NK-92 (cell line): ENCODE data around the gene P2RY2.
"Not testable (repeated sequence)": the region's sequence is repeated elsewhere in the genome, so short reads cannot be mapped to it uniquely, and the experiment has no call there.

Experiments
- DNase-seq: peaks from one replicate; lab custom pipeline; 2025; ENCODE audit not compliant: unreplicated experiment; lab: John Stamatoyannopoulos, UW

P2RY2 gene

DNA sequence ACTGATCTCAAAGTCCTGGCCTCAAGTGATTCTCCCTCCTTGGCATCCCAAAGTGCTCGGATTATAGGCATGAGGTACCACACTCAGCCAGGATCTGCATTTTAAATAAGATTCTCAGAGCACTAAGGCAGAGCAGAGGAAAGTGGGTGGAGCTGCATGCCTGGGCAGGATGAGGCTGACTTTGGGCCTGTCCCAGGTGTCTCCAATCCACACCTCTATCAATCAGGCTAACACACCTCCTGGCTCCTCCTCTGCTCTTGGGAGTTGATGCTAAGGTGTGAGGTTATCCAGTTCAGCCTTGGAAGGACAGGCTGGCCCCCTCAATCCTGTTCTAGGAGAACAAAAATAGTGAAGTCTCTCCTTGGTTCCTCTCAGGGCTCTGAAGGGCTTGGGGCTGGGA is 30.2 kb upstream of the P2RY2 start:
- DNase-seq, result no peak

GRCh38 chr11:73188301-73188700 is 29.8 kb upstream of the P2RY2 start:
- DNase-seq, result no peak

DNA sequence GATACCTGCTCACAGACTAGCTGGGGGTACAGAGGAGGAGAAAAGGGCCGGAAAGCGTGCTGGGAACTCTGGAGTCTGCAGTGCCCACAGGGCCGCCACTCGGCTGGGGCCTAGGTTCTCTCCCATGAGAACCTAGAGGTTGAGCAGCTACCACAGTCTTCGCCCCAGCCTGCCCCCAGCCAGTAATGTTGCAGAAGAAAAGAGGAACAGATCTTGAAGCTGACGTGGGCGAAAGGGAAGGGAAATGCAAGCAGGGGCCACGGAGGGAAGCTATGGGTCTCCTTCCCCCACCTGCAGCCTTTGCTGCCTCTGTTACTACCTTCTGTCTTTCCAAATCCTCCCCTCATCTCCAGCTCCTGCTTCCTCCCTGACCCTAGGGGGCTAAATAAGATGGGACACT is 28.8 kb upstream of the P2RY2 start:
- no peak for DNase-seq

DNA sequence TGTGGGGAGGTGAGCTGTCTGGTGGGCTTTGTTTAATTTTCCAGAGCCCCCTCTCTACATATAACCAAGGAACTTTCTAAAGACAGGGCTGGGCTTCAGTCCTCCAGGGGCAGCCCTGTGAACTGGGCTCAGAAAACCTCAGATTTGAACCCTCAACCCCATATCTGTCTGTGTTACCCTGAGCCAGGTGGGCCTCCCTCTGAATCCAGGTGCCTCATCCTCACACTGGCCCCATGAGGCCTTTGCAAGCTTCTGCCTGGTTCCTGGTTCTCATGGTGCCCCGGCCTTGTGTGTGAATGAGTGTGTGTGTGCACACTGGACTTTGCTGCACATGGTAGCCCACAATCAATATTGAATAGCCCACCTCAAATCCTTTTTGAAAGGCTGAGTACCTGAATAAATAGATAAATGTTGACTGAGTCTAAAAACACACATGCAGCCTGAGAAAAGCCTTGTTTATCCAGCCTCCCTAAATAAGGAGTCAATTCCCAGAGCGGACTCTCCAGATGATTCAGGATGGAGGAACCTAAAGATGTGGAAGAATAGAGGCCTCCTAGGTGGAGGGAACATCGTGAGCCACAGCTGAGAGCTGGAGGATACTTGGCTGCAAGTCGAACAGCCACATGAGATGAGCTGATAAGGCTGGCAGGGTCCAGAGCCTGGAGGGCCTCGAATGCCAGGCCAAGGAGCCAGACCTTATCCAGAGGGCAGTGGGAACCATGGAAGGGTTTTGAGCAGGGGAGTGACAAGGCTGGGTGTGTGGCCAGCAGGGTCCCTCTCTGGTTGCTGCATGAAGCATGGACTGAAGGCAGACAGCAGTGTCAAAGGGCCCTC is 28.1 kb upstream of the P2RY2 start:
- DNase-seq, result no peak

GRCh38 chr11:73190557-73190885 is 27.6 kb upstream of the P2RY2 start:
- DNase-seq, result no peak

- DNase-seq, result no peak
Observed at GRCh38 chr11:73191151-73191550, 26.9 kb upstream of the P2RY2 start.

DNA sequence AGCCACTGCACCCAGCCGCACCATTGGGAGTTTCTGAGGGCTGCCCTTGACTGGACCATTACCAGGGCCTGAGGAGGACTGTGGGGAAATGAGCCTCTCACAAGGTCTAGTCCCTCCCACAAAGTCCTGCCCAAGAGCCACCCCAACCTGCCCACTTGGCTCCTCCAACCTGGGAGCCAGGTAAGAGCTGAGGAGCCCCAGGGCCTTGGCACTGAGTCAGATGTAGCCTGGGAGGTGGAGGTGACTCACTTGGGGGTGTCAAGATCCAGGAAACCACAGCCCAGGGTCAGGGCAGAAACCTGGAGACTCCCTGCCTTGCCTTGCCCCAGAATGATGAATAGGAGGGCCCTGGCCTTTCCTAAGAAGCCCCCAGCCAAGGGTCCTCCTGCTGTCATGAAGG is 25.8 kb upstream of the P2RY2 start:
- DNase-seq, result no peak

- DNase-seq, result no peak
Observed at GRCh38 chr11:73193251-73194033, 24.6 kb upstream of the P2RY2 start.

GRCh38 chr11:73194034-73194507 is 24.0 kb upstream of the P2RY2 start:
- no peak for DNase-seq

GRCh38 chr11:73194593-73194992 is 23.5 kb upstream of the P2RY2 start:
- no peak for DNase-seq

- DNase-seq, result no peak
Observed at GRCh38 chr11:73195191-73196007, 22.7 kb upstream of the P2RY2 start.

DNA sequence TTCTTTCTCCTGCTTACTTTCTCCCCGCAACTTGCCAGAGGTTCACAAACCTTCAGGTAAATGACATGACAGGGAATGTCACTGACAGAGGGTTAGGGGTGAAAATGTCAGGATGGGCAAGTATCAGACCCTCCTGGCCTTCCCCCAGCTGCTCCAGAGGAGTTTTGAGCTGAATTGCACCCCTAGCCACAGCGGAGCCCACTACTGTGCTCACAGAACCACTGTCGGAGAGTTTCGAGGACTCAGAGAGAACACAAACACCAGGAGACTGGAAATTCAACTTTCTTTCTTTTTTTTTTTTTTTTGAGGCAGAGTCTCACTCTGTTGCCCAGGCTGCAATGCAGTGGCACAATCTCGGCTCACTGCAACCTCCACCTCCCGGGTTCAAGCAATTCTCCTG is 21.5 kb upstream of the P2RY2 start:
- DNase-seq, result no peak

DNA sequence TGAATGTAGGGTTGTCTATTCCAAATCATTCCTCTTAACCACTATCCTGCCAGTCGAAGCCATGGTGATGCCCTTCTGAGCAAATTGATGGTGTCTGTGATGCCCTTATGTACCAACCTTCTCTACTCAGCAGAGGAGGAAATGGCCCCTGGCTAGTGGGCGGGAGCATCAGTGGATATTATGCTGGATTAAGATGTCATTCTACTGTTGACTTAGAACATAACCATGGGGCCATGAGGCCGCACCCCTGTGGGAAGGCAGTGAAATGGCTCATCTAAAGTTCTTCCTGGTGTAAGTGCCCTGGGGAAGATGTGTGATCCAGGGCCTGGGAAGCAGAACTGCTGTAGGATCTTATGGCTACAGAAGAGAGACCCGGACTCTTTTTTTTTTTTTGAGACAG is 20.7 kb upstream of the P2RY2 start:
- DNase-seq, result no peak

GRCh38 chr11:73197787-73198186 is 20.3 kb upstream of the P2RY2 start:
- not testable (repeated sequence) for DNase-seq

DNA sequence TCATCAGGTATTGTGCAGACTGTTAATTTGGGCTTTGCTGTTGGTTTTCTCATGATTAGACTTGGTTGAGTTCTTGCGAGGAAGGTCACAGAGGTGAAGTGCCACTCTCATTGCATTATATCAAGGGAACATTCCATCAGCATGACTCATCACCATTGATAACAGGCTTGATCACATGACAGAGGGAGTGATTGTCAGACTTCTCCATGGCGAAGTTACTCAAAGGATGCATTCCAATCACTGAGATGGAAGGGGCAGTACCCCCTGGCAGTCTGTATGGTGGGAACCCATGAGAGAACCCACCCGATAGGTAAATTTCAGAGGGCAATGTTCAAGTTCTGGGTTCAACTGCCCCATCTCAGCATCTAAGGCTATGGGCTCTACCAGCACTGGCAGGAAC is 19.4 kb upstream of the P2RY2 start:
- no peak for DNase-seq

DNA sequence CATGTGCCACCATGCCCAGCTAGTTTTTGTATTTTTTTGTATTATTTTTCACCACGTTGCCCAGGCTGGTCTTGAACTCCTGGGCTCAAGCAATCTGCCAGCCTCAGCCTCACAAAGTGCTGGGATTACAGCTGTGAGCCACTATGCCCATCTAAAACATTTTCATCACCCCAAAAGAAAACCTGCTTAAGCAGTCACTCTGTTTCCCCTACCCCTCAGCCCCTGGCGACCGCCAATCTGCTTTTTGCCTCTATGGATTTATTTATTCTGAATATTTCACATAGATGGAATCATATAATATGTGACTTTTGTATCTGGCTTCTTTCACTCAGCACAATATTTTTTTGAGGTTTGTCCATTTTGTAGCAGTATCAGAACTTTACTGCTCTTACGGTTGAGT is 18.6 kb upstream of the P2RY2 start:
- no peak for DNase-seq

DNA sequence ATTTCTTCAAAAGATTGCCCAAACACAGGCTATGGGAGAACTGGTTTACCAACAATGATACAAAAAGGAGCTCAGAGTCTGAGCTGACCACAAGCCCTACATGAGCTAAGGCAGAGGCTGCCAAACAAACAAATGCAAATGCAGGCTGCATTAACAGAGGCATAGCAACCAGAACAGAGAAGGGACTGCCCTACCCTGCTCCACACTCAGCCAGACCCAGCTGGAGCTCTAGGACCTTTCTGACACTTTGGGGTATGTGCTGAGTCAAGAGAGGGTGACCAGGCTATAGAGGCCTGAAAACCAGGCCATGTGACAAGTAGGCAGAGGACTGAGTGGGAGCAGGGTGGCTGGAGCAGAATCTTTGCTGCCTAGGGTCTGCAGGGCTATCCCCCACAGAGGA is 17.8 kb upstream of the P2RY2 start:
- DNase-seq, result no peak

GRCh38 chr11:73201249-73201648 is 16.8 kb upstream of the P2RY2 start:
- no peak for DNase-seq

DNA sequence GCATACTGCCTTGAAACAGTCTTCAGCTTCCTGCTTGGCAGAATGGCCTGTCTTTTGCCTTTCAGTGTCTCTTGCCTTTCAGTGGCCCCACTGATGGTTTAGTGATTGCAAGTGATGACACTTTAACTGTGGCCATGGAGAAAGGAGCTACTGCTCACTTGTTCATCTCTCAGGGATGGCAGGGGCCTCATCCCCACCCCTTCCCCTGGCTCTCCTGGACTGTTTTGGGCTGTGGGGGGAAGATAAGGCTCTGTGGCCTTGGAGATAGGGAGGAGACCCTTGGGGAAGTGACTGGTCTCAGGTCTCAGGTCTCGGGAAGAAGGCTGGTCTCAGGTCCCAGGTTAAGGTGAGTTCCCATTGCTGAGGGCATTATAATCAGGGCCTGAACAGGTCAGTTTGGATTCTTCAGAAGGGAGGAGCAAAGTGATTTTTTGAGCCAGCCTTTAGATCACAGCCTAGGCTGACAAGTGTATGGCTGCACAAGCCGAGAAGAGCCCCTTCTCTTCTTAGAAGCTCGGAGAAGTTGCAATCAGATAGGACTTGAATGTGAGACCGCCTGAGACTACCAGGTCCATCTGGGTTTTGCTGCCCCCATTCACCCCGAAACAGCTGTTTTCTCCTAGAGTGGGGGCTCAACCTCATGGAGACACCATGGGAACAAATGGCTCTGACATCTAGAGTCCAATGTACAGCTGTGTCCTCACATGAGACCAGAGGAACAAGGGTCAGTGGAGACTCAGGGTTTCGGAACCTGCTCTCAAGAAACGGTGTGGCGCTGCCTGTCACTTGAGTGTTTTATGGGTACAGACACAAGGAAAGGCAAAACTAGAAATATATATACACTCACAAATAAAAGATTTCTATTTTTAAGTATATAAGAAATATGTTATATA is 15.9 kb upstream of the P2RY2 start:
- no peak for DNase-seq

GRCh38 chr11:73203322-73203721 is 14.8 kb upstream of the P2RY2 start:
- no peak for DNase-seq

DNA sequence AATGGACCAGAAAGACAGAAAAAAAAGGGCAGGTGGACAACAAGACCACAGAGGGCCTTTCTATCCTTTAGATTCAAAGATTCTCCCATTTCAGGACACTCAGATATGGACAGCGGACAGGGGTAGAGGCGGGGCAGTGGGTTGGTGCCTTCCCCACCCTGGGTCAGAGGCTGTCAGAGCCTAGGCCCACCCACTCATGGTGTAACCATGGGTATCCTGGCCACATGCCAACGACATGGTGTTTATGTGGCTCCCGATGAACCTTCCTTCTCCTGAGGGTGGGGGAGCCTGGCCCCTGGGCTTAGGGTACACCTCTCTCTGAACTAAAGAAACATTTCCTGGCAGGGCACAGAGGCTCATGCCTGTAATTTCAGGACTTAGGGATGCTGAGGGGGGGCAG is 14.3 kb upstream of the P2RY2 start:
- no peak for DNase-seq
